ENCODE data around the gene GBP4. TPM values are rescaled to one million over a fixed set of nuclear protein-coding genes. Genes with fewer than 3 reads are reported as not detected.

GBP4 gene
- total and polyA plus RNA-seq, 9 of the 15 experiments (the other 6 are each of a cell fraction or from before 2014, with no cell fraction given): 0.04 to 0.40 (median 0.11) TPM

GRCh38 chr1:89169166-89169565 is 29.6 kb downstream of the GBP4 start:
- BruUV-seq (replicated peaks): no TSS peak
- in situ Hi-C loops (cut with MboI) (no loop called here), intact Hi-C loops (cut with micrococcal nuclease) (no loop called here)
- 0% methylated on average over 2 of the region's 2 CpGs for WGBS (ENCODE audit: insufficient coverage, low coverage, missing lambda C conversion rate)
- no peak overlapping the region for H3K27ac ChIP-seq (ENCODE audit: extremely low read depth, low read depth, low read length)
- no peak for DNase-seq (ENCODE audit: extremely low read depth in 1 of 4, low spot score in 3 of 4)
- H3K27me3 ChIP-seq (ENCODE audit: control insufficient read depth in 2 of 2, insufficient read depth in 2 of 2, low read length in 2 of 2): no peaks in the 10 kb centered on the region
- H3K79me2 ChIP-seq (ENCODE audit: control insufficient read depth, insufficient read depth, low read length): no peaks in the 10 kb centered on the region
- no peaks in the 10 kb centered on the region for H3K9me1 ChIP-seq (ENCODE audit: control insufficient read depth, insufficient read depth, low read length)
- H3K4me3 ChIP-seq: no peak overlapping the region
- no peak for ATAC-seq
- no peak overlapping the region for H3K4me2 ChIP-seq (ENCODE audit: insufficient read depth, low read length)
- ChIA-PET CTCF (ENCODE audit: low intra/inter-chr PET ratio) (no interaction called here), POLR2A (interaction anchor here (0.6 kb wide), 1 partner anchor 388 kb away, joined by 3 read pairs; no protein-coding TSS in a partner anchor)
- no peak for FAIRE-seq
- H3K36me3 ChIP-seq (ENCODE audit: control insufficient read depth, insufficient read depth, low read length): no peaks in the 10 kb centered on the region
- H2AFZ ChIP-seq (ENCODE audit: low read depth, low read length): no peak overlapping the region
- H3K9ac ChIP-seq (ENCODE audit: insufficient read depth in 1 of 2, low read depth in 2 of 2, low read length in 2 of 2): no peak overlapping the region
- H3K9me3 ChIP-seq (replicated peaks; ENCODE audit: control insufficient read depth, insufficient read depth, low read depth, low read length): no peaks in the 10 kb centered on the region
- H4K20me1 ChIP-seq (replicated peaks; ENCODE audit: control insufficient read depth, insufficient read depth, low read length): no peaks in the 10 kb centered on the region
- H3K4me1 ChIP-seq (replicated peaks in 1 of 2; ENCODE audit: control insufficient read depth in 2 of 2, insufficient read depth in 2 of 2, low read length in 2 of 2): no peaks in the 10 kb centered on the region
- TF ChIP-seq ILK (tag; IDR thresholded peaks at IDR 0.05; ENCODE audit: borderline replicate concordance, low read depth): no peak
- TF ChIP-seq PREB (CRISPR knock-in tag; IDR thresholded peaks at IDR 0.05): no peak
- TF ChIP-seq ZBTB40 (IDR thresholded peaks at IDR 0.05): no peak
- TF ChIP-seq ZBTB40 (CRISPR knock-in tag; IDR thresholded peaks at IDR 0.05): no peak
- TF ChIP-seq GTF2B (IDR thresholded peaks at IDR 0.05; ENCODE audit: extremely low read depth, insufficient read length): no peak

Measured in K562 (cell line).